HG03139 (cell line): ENCODE measurements around the gene BSG.

Source experiments
- ATAC-seq: cut with Tn5 transposase; IDR thresholded peaks from one replicate; pipeline ENCODE4 v1.9.1; 2021; ENCODE audit not compliant: unreplicated experiment

BSG gene

GRCh38 chr19:570937-571565 is 1.3 kb upstream of the BSG start:
- no peak for ATAC-seq

DNA sequence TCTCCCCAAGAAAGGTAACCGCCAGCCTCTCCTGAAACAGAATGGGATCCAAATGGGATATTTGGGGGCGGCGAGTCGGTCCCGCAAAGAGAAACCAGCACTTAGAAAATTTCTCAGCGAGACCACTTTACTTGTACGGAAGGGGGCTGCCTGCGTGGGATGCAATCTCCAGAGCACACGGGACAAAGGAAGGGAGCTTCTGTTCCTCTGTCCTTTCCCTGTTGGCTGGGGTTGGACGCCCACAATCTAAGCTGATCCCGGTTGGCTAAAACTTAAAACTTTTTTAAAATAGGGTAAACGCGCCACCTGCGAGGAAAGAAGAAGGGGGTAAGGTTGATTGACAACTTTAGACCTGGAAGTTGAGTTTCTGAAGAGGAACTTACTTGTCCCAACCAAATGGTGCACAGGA is 826 bp upstream of the BSG start:
- ATAC-seq = no peak

- peak; percentile 18 for ATAC-seq
These were observed 535 bp downstream of the BSG start for GRCh38 chr19:572743-573518.

DNA sequence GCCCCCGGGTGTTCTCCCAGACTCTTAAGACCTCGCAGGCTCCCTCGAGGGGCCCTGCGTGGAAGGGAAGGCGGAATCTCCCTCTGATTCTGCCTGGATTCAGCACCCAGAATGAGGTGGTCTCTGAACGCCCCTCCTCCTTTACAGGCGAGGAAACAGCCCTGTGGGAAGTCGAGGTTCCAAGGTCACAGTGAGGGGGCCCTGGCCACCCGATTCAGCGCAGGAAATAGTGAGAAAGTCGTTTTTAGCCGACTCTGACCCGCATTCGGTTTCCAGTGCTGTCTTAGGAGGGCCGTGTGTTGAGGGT is 1.1 kb downstream of the BSG start:
- no peak for ATAC-seq

GRCh38 chr19:574658-575526 is 2.5 kb downstream of the BSG start:
- ATAC-seq = no peak

DNA sequence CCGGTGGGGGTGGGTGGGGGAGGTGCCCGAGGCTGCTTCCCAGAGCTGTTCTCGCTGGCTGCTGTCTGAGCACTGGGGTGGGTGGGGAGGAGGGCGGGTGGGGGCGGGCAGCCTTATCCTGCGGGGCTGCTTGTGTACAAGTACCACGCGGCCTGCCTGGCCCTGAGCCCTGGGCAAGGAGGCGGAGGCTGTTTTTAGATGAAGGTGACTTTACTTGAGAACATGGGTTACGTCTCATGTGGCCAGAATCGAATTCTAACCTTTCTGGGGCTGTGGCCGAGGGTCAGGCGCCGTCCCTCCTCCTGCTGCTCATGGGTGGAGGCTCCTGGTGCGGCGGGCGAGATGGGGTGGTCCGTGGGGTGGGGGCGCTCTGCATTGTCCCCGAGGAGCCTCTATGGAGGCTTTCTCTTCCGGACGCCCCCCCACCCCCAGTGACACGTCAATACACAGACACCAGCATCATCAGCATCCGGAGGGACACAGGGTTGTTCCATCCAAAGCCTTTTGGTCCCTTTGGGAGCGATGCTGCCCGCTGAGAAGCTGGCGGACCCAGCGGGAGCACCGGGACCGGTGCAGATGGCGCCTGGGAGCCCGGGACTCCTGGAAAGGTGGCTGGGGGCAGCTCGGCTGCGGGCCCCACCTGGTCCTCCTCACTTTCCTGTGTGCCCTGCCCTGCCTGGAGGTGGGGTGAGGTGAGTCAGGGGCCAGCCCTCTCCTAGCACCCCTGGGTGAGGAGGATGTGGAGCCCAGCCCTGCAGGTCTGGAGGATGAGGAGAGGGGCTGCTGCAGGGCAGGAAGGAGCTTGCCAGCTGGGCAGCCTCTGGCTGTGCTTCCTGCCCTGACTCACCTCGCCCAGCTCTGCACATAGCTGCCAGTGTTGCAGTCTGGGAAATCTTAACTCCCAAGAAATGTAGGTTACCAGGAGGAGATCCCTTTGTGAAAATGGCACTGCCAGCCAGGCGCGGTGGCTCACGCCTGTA is 3.4 kb downstream of the BSG start:
- ATAC-seq = no peak

GRCh38 chr19:576768-577438 is 4.5 kb downstream of the BSG start:
- ATAC-seq = no peak

DNA sequence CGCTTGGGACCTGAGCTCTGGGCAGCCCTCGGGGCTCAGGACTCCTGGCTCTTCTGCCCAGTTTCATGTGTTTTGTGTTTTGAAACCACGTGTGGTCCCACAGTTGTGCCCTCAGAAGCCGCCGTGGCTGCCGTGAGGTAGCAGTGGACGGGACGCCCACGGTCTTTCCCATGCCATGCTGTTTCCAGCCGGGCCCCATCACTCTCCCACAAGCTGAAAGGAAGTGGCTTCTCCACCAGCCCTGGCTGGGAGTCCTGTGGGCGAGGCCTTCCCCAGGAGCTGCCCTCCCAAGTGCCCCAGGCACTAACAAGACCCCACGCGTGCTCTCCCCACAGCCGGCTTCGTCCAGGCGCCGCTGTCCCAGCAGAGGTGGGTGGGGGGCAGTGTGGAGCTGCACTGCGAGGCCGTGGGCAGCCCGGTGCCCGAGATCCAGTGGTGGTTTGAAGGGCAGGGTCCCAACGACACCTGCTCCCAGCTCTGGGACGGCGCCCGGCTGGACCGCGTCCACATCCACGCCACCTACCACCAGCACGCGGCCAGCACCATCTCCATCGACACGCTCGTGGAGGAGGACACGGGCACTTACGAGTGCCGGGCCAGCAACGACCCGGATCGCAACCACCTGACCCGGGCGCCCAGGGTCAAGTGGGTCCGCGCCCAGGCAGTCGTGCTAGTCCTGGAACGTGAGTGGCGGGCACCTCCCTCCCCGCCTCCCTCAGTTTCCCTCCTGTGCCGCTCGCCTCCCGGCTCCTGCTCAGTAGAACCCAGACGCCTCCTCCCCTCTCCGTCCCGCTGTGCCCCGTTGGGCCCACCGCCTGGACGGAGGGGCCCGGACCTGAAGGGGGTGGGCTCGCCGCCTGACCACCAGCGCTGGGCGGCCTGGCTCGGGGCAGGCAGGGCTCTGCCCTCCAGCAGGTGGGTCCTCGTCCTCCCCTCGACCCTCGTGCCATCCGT is 5.3 kb downstream of the BSG start:
- ATAC-seq = no peak

DNA sequence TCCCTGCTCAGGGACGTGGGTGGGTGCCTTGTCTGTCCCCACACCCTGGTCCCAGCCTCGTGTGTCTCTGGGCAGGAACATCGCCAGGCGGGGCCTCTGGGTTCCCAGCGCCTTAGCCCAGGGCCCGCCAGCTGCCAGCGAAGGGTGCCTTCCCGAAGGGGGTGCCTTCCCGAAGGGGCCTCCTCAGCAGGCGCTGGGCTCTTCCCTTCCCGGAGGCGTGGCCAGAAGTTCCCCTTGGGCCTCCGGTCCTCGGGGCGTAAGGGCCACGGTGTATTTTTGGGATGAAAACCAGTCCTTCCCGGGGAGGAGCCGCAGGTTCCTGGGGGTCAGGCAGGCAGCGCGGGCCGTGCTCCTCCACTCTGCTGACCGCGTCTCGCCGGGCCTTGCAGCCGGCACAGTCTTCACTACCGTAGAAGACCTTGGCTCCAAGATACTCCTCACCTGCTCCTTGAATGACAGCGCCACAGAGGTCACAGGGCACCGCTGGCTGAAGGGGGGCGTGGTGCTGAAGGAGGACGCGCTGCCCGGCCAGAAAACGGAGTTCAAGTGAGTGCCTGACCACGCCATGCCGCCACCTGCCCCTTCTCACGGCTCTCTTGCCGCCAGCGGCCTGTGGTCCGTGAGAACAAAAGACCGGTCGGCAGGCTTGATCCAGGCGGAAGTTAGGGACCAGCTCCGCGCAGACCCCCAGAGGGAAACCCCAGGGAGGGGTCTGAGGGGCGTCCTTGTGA is 6.9 kb downstream of the BSG start:
- no peak for ATAC-seq

GRCh38 chr19:579842-580155 is 7.4 kb downstream of the BSG start:
- ATAC-seq = no peak

DNA sequence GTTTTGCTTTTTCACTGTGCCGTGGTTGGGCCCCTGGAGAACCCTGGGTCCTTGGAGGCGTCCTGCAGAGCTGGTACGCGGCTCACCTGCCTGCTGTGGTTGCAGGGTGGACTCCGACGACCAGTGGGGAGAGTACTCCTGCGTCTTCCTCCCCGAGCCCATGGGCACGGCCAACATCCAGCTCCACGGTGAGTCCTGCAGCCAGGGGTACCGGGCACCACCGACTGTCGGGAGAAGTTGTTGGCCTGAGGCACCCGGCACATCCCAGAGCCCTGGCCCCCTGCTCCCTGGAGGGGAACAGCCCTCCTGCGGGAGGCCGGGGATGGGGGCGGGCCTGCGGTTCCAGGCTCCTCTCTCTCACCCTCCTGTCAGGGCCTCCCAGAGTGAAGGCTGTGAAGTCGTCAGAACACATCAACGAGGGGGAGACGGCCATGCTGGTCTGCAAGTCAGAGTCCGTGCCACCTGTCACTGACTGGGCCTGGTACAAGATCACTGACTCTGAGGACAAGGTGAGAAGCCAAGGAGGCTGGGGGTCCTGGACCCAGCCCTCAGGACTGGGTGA is 8.0 kb downstream of the BSG start:
- no peak for ATAC-seq

- ATAC-seq = no peak
These were observed 9.2 kb downstream of the BSG start for GRCh38 chr19:581399-582111.

GRCh38 chr19:582497-583197 is 10.3 kb downstream of the BSG start:
- no peak for ATAC-seq

DNA sequence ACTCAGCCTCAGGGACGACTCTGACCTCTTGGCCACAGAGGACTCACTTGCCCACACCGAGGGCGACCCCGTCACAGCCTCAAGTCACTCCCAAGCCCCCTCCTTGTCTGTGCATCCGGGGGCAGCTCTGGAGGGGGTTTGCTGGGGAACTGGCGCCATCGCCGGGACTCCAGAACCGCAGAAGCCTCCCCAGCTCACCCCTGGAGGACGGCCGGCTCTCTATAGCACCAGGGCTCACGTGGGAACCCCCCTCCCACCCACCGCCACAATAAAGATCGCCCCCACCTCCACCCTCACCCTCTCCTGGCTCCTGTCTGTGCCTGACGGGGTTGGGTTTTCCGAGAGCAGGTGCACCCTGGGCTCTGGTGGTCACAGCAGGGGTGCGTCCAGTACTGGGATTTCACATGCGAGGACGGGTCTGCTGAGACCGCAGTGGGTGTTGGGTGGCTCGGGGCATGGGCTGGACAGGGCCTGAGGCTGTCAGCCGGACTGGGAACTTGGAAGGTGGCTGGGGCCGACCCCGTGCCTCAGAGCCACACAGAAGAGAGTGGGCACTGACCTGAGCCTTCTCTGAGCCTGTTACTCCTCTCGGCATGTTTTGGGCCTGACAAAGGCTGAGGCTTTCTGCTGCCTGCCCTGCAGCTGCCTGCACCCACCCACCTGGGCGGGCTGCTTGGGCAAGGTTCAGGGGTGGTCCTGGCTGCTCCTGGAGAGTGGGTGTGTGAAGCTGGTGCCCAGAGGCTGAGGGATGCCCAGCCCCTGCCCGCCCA is 11.0 kb downstream of the BSG start:
- no peak for ATAC-seq

GRCh38 chr19:583968-584239 is 11.5 kb downstream of the BSG start:
- no peak for ATAC-seq

DNA sequence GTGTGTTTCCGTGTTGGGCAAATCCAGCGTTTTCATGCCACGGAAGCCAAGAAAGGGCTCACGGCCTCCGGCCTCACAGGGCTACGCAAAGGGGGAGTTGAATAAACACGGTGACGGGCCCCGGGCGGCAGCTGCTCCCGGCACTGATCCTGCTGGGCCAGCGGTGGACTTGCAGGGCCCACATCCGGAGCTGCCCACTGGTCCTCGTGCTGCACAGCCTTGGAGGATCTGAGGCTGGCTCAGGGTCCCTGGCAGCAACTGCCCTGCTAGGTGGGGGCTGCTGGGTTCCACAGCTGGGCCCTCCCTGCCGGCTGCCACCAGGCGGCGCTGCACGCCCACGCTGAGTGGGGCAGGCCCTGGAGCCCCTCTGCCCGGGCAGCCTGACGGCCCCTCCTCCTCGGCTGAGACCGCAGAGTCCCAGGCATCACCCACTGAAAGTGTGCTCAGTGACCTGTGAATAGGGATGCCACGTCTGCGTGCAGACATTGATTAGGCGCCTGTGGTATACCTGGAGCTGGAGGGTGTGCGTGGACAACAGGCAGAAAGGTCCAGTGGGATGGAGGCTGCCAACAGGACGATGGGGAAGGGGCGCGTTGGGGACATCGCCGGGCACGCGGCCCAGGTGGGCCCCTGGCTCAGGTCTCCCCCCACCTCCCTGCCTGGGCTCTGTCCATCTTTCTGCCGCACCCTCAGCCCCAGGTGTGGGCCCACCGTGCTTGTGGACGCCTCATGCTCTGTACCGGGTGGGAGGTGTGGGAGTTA is 12.0 kb downstream of the BSG start:
- ATAC-seq = no peak
